HG02938 (cell line): Measurements from ENCODE around the gene RITA1.
"Not testable (repeated sequence)": the region's sequence is repeated elsewhere in the genome, so short reads cannot be mapped to it uniquely, and the experiment has no call there.

ENCODE experiments used
- ATAC-seq: cut with Tn5 transposase; IDR thresholded peaks from one replicate; pipeline ENCODE4 v1.9.1; 2021; ENCODE audit warnings: mild to moderate bottlenecking, moderate library complexity; ENCODE audit not compliant: unreplicated experiment

The RITA1 gene

DNA sequence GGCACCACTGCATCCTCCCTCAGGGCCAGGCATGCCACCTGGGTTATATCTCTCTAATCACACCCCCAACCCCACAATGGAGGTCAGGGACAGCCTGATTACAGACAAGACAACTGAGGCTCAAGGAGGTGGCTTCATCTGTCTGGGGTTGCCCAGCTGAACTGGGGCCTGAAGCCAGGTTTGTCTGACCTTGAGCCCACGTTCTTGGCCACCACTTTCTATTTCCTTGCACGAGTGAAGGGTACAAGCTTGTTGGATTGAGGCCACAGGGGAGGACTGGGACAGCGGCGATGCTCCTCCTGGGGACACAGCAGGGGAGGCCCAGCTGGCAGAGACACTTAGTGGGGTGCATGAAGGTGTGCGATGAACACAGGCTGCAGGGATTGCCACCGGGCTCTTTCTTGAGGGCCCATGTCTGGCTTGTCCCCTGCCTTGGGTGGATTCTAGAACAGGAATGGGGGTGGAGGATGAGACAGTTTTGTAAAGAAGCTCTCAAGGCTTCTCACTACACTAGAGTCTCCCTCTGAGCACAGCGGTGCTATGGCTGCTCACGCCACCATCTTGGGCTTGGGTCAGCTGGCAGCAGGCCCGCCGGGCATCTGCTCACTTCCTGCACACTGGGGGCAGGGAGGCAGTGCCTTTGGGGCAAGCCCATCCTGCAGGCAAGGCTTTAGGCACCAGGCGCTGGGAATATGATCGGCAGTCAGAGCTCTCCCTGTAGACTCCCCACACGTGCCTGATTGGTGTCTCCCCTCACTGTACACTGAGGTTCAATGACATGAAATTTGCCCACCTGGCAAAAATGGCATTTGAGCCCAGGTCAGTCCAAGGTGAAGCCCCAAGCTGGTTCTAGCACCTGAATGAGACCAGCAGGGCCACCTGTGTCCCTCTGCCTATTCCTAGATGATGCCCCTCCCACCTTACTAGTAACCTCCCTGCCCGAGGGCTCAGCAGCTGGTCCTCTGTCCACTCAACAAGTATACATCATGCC lies 16.0 kb downstream of the RITA1 start:
- no peak for ATAC-seq

DNA sequence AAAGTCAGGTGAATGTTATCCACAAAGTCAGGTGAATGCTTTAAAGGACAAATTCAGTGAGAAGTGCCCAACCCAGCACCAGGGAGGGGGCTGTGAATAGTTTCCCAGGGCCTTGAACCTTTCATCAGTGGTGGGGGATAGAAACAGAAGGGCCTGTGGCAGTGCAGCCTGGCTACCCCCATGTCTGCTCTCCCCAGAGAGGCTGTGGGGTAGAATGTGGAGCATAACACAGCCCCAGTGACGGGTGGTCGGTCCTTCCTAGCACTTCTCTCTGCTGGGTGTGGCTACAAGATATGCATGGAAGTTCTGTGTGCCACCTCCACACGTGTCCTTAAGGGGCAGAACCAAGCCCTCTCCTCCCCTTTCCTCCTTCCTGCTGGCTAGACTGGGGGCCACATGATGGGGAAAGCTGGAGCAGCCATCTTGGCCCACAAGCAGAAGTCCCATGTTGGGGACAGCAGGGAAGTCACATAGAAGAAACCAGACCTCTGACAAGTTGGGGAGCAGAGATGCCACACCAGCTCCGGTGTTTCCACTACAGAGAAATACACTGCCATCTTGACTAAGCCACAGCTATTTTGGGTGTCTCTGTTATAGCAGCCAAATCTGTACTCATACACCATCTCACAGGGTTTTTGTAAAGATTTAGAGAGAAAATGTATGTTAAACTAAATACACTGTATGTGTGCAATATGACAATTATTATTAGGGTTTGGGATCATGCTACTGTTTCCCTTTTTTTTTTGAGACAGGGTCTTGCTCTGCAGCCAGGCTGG lies 17.0 kb downstream of the RITA1 start:
- no peak for ATAC-seq

DNA sequence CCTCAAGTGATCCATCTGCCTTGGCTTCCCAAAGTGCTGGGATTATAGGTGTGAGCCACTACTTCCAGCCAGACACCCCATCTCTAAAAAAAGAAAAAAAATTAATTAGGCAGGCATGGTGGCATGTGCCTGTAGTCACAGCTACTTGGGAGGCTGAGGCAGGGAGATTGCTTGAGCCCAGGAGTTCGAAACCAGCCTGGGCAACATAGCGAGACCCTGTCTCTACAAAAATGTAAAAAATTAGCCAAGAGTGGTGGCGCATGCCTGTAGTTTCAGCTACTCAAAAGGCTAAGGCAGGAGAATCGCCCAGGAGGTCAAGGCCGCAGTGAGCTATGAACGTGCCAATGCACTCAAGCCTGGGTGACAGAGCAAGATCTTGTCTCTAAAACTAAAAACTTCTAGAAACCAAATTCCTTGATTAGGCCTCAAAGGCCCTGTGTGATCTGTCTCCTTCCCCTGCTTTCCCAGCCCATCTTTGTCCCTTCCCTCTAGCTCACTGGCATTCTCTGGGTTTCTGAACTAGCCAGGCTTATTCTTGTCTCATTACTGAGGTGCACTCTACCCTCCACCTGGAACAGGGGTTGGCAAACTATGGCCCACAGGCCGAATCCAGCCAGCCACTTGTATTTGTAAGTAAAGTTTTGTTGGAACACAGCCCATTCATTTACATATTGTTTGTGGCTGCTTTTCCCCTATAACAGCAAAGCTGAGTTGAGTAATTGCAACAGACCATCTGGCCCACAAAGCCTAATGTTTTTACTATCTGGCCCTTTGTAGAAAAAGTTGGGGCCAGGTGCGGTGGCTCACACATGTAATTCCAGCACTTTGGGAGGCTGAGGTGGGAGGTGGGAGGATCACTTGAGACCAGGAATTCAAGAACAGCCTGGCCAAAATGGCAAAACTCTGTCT lies 18.6 kb downstream of the RITA1 start:
- no peak for ATAC-seq

DNA sequence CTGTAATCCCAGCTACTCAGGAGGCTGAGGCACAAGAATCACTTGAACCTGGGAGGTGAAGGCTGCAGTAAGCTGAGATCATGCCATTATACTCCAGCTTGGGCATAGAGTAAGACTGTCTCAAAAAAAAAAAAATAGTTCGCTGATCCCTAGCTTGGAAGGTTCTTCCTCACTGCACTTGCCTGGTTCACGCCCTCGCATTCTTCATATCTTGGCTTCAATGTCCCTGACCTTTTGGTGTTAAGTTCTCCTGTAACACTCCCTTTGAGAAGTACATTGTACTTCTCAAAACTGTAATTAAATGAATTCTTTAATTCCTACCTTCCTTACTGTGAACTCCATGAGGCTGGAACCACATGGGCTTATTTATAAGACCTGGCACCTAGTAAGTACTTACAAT lies 19.3 kb downstream of the RITA1 start:
- ATAC-seq = no peak

DNA sequence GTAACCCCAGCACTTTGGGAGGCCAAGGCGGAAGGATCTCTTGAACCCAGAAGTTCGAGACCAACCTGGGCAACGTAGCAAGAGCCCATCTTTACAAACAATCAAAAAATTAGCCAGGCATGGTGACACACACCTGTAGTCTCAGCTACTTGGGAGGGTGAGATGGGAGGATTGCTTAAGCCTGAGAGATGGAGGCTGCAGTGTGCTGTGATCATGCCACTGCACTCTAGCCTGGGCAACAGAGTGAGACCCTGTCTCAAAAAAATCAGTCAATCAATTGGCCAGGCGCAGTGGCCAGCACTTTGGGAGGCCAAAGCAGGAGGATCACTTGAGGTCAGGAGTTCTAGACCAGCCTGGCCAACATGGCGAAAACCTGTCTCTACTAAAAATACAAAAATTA lies 21.3 kb downstream of the RITA1 start:
- not testable (repeated sequence) for ATAC-seq

DNA sequence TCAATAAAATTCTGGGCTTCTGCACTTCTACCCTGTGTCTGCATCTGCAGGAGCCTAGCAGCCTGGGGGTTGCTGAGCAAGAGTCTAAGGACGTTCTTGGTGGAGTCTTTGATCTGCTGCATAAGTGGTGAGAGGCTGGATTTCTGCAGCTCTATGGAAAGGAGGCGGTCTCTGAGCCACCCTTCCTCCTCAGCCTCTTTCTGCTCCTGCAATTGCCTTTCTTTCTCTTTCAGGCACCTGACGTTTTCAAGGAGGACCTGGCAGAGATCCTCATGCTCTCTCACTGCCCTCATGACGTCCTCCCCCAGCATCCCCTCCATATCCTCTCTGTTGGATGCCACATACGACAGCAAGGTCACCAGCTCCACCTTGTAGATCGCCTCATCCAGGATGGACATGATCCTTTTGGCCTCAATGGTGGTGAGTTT lies 22.1 kb downstream of the RITA1 start:
- no peak for ATAC-seq

DNA sequence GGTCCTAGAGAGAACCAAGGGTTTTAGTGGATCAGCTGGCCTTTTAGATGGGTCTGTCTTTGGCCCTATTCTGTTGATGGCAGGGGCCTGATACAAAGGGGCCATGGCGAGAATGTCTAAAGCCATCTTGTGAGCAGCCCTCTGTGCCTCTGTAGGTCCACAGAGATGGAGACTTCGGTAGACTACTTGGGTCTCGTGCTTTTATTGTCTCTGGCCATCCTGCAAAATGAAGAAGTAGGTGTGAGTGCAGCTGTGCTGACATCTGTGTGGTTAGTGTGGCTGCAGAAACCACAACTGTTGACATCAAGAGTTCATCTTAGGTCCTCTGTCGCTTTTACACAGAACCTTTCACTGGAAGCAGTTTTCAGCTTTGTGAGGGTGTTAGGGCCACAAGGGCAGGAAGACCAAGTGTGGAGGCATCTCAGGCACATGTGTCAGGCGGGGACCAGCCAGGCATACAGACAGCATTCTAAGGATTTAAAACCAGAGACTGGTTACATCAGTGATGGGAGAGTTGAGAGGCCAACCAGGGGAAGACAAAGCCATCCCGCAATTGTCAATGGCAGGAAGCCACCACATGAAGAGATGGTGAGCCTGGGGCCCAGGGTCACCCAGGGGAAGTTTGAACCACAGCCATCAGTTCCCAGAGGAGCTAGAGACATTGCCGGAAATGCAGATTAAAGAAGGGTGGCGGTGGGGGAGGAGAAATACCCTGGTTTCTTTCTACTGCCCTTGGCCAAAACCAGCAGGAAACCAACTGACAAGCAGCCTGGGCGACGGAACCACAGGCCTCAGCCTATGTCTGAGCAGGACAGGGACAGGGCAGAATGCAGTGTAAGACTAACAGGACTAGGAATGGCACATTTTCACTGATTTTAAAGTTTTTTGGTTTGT lies 22.8 kb downstream of the RITA1 start:
- ATAC-seq = peak; percentile 81

DNA sequence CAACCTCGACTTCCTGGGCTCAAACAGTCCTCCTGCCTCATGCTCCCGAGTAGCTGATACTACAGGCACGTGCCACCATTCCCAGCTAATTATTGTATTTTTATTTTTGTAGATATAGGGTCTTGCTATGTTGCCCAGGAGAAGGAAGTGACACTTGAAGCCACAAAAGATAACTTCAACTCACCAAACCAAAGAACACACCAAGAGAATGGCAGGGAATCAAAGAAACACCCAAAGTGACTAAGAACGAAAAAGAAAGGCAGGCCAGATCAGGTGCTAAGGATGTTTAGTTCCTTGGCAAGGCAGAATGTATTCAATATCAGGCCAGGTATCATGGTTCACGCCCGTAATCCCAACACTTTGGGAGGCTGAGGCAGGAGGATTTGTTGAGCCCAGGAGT lies 25.6 kb downstream of the RITA1 start:
- no peak for ATAC-seq

DNA sequence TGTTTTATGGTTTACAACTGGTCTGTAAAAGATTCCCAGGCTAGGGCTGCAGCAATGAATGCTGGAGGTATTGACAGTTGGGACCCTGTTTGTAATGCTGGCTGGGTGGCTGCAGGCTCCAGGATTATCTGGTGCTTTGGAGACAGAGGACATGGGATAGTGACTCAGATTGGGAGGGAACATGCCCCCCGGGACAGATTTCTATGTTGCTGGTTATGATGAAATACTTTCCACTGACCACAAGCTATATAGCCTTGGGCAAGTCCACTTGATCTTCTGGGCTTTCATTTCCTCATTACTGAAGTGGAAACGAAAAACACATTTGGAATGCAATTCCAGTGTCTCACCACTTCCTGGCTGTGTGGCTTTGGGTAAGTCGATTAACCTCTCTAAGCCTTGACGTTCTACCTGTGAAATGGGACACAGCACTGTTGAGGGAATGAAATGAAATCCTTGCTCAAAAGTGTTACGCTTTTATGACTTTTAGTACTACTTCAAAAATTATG lies 29.4 kb downstream of the RITA1 start:
- ATAC-seq = peak; percentile 65

DNA sequence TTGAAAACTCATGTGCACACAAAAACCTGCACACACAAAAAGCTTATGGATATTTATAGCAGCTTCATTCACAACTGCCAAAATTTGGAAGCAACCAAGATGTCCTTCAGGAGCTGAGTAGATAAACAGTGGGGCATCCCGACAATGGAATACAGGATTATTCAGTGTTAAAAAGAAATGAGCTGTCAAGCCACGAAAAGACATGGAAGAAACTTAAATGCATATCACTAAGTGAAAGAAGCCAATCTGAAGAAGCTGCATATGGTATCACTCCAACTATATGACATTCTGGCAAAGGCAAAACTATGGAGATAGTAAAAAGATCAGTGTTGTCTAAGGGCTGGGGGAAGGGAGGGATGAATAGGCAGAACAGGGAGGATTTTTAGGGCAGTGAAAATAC lies 30.5 kb downstream of the RITA1 start:
- no peak for ATAC-seq

DNA sequence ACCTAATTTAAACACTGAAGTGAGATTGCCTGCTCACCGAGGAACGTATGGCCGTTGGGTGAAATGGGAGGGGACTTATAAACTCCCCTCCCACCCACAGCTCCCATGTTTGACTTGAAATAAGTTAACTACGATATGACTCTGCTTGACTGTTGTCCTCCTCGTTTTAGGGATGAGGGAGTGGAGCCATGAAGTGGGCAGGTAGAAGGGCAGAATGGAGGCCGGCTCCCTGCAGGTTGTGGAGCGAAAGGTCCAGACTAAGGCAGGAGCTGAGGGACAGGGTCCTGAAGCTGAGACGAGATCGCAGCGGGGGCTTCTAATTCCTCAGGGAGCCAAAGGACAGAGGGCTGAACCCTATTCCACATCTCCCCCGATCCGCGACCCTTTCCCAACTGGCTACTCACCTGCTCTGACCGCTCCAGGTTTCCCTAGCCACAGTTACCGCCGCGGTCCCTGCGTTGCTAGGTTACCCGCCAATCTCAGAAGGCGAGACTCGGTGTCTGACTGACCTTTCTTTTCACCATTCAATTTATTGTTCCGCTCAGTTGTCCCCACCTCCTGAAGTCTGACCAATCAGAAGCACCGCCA lies 35.2 kb downstream of the RITA1 start:
- ATAC-seq = peak; percentile 82

DNA sequence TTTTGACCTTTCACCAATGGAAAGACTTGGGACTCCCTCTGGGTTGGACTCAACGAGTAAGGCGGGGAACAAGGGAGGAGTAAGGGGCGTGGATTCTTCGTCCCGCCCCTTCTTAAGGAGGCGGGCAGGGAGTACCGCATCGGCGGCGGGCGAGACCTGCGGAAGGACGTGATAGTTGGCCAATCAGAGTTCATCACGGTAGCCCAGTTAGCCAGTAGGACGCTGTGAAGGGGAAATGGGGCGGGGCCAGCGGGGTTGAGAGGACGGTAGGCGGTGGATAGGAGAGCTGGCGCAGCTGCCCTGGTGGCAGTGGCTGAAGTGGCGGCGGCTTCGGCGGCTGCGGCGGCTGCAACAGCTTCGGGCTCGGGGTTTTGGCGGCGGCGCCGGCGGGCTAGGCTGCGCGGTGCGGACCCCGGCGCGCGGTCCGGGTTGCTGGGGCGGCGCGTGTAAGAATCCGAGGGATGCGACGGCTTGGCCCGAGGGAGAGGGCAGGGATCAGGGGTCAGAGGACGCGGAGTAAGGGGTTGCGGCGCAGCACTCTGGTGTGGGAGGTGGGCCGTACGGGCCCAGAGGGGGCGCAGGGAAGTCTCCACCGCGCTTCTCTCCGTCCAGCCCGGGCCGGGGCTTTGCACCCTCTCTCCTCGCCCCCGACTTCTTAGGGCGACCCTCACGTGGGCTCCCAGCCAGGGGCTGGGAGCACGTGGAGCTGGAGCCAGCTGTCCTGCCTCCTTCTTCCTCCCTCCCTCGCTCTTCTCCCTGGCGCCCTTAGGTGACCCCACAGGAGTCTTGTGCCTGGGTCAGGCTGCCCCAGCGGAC lies 35.9 kb downstream of the RITA1 start, which contains the start of gene TPCN1:
TPCN1 (plus strand) TSS at position 284 of the 816 bp plus-strand sequence. CDS start 5,389 bp downstream, outside the sequence.
- ATAC-seq = peak; percentile 90

DNA sequence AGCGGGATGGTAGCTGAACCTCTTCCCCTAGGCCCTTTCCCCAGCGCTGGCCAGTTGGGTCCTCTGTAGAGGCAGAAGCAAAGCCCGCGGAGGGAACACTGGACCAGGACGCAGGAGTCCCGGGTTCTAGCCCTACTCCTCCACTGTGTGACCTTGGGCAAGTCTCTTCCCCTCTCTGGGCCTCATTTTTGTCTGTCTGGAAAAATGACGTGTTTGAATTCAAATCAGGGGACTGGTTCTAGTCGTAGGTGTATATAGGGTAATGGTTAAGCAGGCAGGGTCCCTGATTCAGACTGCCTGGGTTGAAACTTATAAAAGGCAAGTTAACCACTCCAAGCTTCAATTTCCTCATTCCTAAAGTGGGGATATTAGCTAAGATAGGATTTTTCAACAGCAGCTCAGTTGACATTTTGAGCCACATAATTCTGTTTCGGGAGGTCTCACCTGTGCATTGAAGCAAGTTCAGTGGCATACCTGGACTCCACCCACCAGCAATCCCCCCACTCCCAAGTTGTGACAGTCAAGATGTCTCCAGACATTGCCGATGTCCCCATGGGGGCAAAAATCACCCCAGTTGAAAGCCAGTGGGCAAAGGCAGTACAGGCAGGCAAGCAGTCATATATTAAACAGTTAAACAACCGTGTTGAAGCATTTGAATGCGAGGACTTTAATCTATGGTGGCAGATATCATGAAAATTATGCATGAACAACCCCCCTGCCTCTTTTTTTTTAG lies 36.6 kb downstream of the RITA1 start:
- ATAC-seq = no peak

DNA sequence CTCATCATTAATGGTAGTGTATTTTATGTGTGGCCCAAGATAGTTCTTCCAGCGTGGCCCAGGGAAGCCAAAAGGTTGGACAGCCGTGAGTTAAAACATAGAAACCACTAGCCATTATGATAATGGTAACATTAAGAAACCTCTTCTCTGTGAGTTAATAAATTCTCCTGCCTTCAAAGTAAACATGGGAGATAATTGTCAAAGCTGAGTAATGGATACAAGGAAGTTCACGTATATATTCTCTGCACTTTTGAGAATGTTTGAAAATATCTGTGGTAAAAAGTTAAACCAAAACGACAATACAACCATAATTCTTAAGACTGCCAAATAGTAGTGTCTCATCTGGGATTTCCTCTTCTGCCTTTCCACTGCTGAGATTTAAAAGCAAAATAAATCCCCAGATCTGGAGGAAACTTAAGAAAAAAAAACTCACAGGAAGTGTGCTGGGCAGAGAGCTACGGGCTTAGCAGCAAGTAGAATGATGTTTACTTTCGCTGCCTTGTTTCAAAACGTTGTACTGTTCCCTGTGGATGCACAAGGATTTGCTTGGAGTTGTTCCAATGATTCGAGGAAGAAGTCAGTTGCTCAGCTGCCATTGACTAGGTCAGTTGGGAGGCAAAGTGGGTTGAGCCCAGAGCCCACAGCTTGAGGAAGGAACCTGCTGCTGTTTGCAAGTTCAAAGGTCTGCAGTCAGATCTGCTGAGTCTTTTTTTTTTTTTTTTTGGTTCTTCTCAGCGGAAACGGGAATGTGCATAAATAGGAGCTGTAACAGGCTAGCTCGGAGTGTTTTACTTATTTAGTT lies 37.4 kb downstream of the RITA1 start:
- ATAC-seq = no peak

DNA sequence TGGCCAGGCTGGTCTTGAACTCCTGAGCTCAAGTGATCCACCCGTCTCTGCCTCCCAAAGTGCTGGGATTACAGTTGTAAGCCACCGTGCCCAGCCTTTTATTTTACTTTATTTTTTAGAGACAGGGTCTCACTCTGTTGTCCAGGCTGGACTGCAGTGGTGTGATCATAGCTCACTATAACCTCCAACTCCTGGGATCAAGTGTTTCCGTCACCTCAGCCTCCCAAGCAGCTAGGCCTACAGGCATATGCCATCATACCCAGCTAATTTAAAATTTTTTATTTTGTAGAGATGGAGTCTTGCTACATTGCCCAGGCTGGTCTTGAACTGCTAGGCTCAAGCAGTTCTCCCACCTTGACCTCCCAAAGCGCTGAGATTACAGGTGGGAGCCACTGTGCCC lies 39.4 kb downstream of the RITA1 start:
- ATAC-seq = no peak

DNA sequence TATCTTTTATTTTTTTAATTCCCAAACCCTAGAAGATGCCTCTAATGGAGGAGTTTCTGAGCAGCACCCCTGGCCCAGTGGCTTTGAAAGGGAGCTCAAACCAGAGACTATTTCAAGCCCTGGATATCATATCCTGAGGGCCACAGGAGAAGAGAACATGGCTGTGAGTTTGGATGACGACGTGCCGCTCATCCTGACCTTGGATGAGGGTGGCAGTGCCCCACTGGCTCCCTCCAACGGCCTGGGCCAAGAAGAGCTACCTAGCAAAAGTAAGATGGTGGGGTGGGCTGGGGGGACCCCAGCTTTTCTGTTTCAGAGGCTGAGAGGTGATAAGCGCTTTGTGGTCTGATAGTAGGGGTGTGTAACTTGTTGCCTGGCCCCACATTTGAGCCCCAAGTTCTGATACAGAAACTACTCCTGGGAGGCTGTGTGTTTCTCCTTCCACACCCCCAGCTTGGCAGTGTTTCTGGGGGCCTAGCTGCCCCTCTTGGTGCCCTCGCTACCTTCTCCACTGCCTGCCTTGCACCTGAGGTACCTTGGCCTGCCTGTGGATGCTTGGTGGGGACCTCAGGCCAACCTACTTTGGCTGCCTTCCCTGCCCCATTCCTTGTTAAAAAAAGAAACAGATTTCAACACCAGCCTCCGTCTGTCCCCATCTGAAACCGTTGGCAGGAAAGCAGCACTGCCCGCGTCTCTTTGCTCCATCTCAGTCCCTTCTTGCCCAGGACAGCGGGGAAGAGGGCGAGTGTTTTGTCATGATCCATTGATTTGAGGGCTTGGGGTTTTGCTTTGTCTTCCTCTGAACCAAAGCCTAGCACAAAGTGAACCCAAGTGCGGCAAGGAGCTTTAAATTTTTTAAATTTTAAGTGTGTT lies 41.4 kb downstream of the RITA1 start:
- ATAC-seq = no peak
